NCI-H2107 treated with DMSO at 0.1 percent for 48 hours (cell line): ENCODE measurements around the gene SMIM35.

Experiments
- DNase-seq: peaks from one replicate; lab custom pipeline; 2025; ENCODE audit not compliant: unreplicated experiment; lab: John Stamatoyannopoulos, UW

The SMIM35 gene

DNA sequence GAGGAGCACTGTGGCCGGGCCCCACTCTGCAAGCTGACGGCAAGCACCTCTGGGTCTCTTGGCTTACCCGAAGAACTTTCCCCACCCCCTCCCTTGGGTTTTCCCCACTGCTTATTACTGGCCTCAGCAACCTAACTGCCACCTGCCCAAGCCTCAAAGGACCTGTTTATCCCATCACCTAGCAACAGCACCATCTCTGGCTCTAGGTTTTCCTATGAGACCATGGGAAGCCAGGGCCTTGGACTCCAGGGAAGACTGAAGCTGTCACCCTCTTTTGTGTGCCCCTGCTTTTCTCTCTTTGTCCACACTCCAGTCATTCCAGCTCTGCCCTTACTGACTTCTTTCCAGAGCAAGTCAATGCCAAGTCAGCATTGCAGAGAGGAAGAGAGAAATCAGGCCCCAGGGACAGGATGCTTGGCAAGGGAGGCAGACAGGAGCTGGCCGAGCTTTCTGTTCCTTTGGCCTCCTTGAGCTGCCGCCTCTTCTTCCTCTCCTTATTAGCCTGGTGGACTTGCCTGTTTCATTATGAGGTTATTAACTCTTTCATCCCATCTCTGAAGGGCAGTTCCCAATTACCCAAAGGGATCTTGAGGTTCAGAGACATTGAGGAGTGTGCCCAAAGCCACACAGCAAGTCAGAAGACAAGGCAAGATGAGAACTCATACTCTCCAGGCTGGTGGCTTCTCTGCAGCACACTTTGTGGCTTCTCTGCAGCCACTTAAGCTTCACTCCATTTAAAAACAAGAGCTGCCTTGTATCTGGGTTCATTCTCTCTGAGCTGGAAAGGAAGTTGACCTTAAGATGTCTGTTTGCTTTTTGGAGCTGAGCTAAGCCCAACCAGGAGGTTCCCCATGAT, at the start of gene SMIM35:
TSS of gene SMIM35 (minus strand) at position 51 of the 856 bp plus-strand sequence. CDS start 206 bp downstream, outside the sequence.
- peak; percentile 92 for DNase-seq

DNA sequence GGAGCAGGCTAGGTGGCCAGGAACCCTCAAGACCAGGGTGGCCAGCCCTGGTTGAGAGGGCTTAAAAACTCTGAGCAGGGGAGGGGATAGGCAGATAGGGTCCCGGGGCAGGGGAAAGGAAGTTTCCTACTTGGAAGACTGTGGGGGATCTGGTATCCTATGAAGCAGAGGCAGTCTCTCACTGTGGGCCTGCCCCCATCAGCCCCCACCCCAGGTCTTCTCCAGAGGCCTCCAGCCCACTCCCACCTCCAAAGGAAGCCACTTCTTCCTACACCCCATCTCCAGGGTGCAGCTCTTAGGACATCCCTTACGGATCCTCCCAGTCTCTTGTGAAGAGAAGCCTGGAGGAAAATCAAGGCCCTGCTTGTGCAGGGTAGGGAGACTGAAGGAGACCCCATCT, 49.6 kb upstream of the SMIM35 start:
- DNase-seq = no peak

DNA sequence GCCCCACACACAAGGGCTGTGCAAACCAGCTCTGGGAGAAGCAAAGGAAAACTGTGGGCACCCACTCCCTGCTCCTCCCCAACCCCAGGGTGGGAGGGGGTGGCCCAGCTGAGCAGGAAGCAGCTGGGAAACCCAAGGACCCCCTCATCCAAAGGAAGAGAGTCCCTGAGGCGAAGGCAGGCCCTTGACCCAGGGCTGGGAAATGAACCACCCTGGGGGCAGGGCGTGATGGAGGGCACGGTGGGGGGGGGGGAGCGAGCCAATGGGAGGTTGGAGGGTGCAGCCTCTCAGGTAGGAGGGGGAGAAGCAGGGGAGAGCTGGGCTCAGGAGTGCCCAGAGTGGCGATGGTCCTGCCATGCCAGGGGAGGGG, 49.0 kb upstream of the SMIM35 start:
- DNase-seq = no peak

DNA sequence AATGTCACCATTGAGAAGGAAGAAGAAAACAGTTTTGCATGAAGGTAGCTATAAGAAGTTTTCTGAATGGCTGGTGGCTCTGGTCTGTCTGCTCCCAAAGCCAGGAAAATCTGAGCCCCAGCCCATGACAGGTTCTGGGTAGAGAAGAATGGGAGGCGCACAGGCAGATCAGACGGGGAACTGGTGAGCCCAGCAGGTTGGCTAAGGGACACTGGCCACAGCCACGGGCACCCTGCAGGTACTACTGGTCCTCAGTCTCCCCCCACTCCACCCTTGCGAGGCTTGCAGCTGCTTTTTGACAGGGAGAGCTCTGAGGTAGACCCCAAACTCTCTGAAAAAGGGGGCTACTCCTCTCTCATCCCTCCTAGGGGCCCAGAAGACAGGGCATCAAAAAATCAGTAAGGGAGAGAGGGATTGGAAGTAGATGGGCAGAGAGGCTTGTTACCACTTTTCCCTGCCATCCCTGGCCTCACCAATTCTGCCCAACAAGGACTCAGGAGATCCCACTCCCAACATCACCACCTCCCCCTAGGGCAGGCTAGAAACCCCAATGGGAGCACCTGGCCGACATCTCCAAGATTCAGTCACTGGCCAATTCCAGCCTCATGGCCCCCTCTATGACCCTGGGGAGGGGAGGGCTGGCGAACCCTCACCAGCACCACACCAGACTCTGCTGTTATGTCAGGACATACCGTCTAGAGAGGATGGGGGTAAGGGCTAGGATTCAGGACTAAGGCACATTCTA, 48.5 kb upstream of the SMIM35 start:
- no peak for DNase-seq

DNA sequence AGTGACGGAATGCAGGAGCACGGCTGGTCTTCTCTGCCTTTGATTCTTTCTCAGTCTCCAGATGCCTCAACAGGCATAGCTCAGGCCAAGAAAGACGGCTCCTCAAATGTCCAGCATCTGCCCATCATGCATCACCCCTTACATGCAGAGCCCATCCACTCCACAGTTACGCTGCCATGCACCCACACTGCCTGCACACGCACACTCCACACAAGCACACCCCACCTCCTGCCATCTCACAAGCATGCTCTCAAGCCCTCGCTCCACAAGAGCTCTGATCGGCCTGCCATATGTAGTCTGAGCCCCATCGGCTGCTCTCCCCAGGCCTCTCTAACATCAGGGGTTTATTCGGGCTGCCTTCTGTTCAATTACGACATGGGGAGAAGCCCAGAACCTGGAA, 47.1 kb upstream of the SMIM35 start:
- DNase-seq = no peak

DNA sequence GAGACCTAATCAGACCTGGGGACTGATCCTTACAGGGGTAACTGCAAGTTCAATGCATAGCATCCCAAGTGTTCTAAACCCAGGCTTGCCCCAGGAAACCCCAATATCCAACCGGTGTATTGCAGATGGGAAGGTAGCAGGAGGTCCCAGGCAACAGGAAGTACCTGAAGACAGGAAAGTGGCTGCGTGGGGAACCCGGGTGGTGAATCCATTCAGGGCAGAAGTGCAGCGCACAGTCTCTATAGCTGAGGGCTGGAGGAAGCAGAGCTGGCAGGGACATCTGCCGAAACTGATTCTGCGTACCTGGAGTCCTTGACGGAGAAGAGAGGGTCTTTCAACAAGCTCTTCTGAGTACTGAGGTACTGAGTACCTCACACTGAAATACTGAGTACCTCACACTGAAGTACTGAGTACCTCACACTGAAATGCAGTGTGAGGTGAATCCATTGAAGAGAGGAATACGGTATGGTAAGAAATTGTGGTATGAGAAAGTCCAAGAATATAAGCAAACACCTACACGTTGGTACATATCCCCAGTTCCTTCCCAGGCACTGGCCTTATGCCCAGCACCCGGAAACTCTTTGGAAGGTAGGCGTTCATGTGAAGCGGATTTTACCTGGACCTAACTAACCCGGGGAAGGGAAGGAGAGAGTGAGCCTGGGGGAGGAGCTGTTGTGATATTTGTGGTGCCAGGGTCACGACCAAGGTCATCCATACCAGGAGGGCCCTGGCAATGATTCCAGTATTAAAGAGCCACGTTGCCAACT, 45.8 kb upstream of the SMIM35 start:
- DNase-seq = no peak

DNA sequence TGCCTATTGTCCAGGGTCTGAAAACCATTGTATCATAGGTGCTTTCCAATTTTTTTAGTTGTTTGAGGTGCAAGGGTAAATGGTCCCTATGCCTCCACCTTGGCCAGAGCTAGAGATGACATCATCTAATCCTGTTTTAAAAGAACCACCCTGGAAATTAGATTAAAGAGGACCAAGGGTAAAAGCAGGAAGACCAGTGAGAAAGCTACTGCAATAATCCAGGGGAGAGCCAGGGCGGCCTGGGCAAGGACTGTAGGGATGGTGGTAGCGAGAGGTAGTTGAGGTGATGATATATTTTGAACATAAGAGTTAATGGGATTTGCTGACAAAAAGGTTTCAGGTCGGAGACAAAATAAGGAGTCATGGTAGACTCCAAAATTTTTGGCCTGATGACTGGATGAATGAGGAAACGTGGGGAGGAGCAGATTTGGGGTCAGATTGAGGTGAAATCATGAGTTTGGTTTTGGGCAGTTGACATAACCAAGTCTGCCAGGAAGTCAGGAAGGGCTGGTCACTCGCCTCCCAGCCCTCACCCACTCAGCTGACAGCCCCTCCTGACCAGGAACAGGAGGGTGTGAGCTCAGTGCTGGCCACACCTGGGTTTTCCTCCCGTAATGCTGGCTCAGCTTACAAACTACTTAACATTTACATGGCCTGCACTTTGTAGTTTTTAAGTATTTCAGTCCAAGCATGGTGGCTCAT, 42.9 kb upstream of the SMIM35 start:
- DNase-seq = no peak

DNA sequence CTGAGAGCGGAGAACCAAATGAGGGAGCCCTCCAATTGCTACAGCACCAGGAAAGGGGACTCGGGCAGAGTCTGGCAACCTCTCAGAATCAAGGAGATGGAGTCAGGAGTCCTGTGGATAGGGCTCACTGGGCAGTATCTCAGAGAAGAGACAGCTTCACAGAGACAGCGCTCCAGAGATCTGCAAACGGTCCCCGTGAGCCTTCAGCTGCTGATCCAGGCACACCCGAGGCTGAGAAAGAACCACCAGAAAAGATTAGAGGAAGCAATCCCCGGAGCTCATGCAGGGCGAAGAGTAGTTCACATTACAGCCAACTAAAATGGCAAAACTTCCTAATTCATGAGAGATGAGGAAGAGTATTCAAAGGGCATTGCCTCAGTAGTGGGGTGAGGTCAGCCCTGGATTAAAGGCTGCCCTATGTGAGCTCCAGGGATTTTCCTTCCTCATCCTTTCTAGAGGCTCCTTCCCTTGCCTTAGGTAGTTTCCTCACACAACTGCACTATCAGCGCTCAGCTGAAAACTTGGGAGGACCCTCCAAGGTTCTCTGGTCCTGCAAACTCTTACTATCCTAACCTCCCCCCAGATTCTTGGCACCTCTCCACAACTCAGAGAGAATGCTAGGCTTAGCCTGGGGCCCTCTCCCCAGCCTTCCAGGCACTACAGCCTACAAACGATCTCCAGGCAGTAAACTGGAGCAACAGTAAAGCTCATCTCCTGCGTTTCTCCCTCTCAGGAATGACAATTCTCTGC, 42.1 kb upstream of the SMIM35 start:
- DNase-seq = no peak

DNA sequence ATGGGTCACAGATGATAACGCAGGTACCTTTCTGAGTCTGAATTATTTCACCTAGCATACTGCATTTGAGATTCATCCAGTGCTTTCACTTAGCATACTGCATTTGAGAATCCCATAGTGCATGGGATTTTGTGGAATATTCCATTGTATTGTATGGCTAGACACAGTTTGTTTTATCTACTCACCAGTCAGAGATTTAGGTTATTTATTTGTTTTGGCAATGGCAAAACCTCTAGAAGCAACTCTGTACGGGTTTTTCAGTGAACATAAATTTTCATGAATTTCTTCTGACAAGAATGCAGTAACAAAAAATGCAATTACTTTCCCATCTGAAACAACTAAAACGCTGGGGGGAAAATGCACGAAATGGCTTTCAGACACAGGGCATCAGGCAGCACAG, 41.5 kb upstream of the SMIM35 start:
- no peak for DNase-seq

DNA sequence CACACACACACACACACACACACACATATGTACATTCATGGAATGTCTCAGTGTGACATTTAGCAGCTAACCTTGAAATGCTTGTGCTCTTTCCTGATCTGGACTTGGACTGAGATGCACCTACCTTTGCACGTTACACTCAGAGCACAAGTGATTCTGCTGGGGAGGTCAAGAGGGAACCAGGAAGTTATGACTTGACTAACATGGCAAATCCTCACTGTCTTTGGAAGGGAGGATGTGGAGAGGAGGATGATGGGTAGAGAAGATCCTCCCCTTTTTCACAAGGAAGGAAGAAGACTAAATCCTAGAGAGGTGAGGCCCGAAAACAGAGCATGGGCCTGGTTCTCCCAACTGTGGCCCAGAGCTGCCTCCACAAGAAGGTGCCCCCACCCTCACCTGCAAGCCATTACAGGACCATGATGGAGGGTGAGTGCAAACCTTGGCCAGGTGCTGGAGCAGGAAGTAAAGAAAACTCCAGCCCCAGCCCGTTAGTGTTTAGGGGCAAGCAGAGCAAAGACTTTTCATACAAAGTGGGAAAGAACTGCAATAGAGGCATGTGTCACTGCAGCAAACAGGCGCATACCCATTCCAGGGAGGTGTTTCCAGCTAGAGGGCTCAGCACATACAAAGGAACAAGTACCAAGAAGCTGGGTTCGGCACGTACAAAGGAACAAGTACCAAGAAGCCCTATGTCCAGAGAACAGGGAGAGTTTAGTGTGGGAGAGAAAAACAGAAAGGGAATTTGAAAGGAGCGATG, 39.5 kb upstream of the SMIM35 start:
- DNase-seq = no peak

DNA sequence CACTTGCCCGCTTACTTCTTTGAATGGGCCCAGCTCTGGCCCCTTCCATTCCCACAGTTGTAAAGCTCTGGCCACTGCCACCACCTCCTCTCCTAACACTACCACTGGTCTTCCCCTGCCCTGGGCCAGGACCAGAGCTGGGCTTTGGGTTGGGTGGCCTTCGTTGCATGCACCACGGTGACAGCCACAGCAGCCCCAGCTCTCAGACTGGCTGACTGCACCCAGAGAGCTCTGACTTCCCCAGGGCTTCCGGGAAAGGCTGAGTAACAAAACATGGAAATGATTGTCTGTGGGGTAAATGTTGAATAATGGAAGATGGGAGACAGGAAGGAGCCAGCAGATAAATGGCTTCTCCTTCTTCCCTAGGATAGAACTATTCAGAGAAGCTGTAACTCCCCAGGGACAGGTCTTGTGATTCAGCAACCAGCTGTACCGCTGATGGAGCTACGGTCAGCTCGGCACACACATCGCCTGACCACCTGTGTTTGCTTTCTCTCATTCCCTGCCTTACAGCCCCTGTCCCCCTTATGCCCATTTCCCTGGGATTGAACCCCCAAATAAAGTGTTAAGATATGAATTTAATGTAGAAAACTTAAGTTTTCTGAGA, 38.3 kb upstream of the SMIM35 start:
- peak; percentile 32 for DNase-seq

DNA sequence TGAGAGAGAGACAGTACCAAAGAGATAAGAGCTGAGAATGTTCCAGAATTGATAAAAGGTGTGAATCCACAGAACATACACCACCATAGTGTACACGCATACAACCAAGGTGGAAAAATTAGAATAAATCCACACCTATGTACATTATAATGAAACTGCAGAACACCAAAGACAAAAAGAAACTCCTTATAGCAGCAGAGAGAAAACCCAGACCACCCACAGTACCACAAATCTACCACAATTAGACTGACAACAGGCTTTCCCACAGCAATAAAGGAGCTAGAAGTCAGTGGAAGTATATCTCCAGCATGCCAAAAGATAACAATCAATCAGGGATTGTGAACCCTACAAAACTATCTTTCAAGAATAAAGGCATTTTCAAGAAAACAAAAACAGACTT, 34.0 kb upstream of the SMIM35 start:
- DNase-seq = no peak

DNA sequence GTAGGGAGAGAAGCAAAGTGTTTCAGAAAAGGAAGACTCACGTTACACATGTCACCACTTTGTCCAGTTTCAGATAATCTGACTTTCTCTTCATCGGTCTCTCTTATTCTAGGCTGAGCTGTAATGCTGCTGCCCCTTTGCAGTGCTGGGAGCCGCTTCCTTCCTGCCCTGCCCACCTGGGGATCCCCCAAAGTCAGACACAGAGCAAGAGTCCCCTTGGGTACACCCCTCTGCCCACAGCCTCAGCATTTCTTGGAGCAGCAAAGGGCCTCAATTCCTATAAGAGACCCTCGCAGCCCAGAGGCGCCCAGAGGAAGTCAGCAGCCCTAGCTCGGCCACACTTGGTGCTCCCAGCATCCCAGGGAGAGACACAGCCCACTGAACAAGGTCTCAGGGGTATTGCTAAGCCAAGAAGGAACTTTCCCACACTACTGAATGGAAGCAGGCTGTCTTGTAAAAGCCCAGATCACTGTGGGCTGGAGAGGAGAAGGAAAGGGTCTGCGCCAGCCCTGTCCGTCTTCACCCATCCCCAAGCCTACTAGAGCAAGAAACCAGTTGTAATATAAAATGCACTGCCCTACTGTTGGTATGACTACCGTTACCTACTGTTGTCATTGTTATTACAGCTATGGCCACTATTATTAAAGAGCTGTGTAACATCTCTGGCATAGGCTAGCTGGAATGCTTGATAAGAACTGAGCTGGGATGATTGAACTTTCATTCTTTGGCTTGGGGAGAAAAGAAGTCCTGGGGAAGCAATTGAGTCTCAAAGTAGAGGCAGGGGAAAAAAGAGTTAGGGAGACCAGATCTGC, 31.2 kb upstream of the SMIM35 start:
- no peak for DNase-seq

DNA sequence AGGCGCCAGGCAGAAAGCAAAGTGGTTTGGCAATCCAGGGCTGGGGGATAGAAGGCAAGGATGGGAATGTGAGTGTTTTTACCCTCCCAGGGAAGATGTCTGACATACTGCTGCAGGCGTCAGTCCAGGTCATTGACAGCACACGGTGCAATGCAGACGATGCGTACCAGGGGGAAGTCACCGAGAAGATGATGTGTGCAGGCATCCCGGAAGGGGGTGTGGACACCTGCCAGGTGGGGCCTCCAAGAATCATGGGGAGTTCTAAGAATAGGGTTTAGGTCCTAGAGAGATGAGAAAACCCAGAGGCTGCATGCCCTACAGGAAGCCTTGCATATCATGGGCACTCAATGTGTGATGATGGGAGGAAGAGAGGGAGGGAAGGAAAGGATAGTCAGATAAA, 28.3 kb upstream of the SMIM35 start:
- no peak for DNase-seq

DNA sequence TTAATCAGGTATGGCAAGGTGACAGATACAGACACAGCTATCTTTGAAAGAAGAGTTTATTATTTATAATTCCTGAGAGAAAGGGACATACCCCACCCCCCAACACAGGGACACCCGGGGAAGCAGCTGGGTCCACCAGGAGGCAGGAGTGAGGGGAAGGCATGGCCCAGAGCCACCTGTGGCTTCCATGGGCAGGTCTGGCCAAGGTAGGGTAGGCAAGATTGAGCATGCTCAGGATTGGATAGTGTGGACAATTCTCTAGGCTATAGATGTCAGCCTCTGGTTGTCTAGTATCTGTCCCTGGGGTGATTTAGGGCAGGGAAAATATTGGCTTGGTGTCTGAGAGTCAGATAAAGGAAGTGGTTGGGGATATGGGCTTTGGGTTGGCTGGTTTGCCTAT, 27.5 kb upstream of the SMIM35 start:
- DNase-seq = no peak

DNA sequence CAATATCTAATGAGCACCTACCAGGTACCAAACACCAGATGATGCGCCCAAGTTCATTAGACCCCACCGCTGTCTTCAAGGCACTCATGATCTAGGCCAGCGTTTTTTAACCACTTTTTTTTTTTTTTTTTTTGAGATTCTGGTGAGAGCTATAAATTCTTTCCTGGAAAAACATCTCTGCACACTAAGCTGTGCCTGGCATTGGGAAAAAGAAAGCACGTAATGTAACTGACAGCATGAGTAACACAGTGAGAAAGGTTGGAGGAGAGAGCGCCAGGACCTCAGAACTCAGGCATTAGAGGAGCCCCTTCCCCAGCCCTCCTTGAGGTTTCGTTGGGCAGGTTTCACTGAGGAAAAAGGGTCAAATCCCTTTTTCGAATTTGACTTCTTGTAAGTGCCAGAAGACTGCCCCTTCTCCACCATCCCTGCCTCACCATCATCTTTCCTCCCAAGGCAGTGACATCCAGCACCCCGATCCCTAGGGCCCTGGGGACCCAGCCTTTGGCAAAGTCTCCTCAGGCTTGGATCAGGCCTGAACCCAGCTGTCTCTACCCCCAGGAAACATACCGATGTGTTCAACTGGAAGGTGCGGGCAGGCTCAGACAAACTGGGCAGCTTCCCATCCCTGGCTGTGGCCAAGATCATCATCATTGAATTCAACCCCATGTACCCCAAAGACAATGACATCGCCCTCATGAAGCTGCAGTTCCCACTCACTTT, 26.1 kb upstream of the SMIM35 start:
- DNase-seq = no peak

DNA sequence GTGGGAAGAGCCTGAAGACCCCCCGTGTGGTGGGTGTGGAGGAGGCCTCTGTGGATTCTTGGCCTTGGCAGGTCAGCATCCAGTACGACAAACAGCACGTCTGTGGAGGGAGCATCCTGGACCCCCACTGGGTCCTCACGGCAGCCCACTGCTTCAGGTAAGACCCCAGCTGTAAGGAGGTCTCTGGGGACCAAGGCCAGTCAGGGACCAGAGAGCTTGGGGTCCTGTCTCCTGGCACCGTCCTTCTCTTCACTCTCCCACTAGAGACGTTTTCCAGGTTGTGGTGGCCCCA, 24.9 kb upstream of the SMIM35 start:
- DNase-seq = no peak
